Gastrocnemius medialis (tissue), 4 donors: ENCODE measurements around the gene NKAPD1.

Experiments used
- CTCF ChIP-seq, 5 experiments: fragments of 450-650 bp in 3 of 5; fragments of 200-600 bp in 2 of 5; sonication (generic) in 2 of 5; IDR thresholded peaks in 4 of 5; conservative IDR thresholded peaks in 1 of 5; 1 replicate in 4 of 5; 2 replicates in 1 of 5; pipeline ENCODE4 v1.5.1; 2016 to 2019; ENCODE audit warnings: antibody characterized with exemption in 5 of 5, mild to moderate bottlenecking in 3 of 5, moderate library complexity in 3 of 5
- POLR2A ChIP-seq, 2 donors: fragments of 450-650 bp; IDR thresholded peaks; one replicate each; pipeline ENCODE4 v1.6.1; 2017; ENCODE audit warnings: antibody characterized with exemption in 2 of 2, mild to moderate bottlenecking in 2 of 2, moderate library complexity in 2 of 2

- TF ChIP-seq POLR2A (IDR thresholded peaks at IDR 0.05) (no peak), CTCF (IDR thresholded peaks at IDR 0.05 in 4 of 5, conservative IDR thresholded peaks at IDR 0.05 in 1 of 5) (no peak)
Observed at GRCh38 chr11:112115386-112115785, 41.3 kb downstream of the NKAPD1 start.
